ENCODE measurements around the gene SLC39A11. TPM values are rescaled to one million over a fixed set of nuclear protein-coding genes. Genes with fewer than 3 reads are reported as not detected.

SLC39A11 gene
- polyA plus RNA-seq, 1 of the 3 experiments (the other 2 are of a cell fraction): 23.5 TPM

GRCh38 chr17:72766761-72767356 lies 325.6 kb downstream of the SLC39A11 start:
- H3K9me3 ChIP-seq: no peaks in the 10 kb centered on the region
- no peak overlapping the region for H3K27ac ChIP-seq (ENCODE audit: low read depth in 2 of 2, low read length in 1 of 2)
- no peak overlapping the region for H3K9ac ChIP-seq
- no peaks in the 10 kb centered on the region for H3F3A ChIP-seq (replicated peaks; ENCODE audit: insufficient read depth)
- no peaks in the 10 kb centered on the region for H3K27me3 ChIP-seq (ENCODE audit: insufficient read depth)
- no peaks in the 10 kb centered on the region for H4K20me1 ChIP-seq (ENCODE audit: insufficient read depth)
- WGBS (ENCODE audit: low lambda C conversion rate): 67% methylated on average over 4 of the region's 4 CpGs
- H3K79me2 ChIP-seq (ENCODE audit: insufficient read depth): no peaks in the 10 kb centered on the region
- H2AFZ ChIP-seq (ENCODE audit: low read depth): no peak overlapping the region
- no peak for DNase-seq
- H3K4me3 ChIP-seq (ENCODE audit: low read depth in 2 of 2, low read length in 1 of 2): no peak overlapping the region
- H3K4me2 ChIP-seq: no peak overlapping the region
- TF ChIP-seq USF2 (IDR thresholded peaks at IDR 0.05; ENCODE audit: borderline replicate concordance, low read depth, low read length) (no peak), SIN3A (IDR thresholded peaks at IDR 0.05; ENCODE audit: borderline replicate concordance, low read depth, low read length) (no peak), SMC3 (IDR thresholded peaks at IDR 0.05; ENCODE audit: low read depth, low read length) (no peak), MAX (IDR thresholded peaks at IDR 0.05; ENCODE audit: low read depth) (no peak), MEF2A (IDR thresholded peaks at IDR 0.05; ENCODE audit: borderline replicate concordance, low read depth) (no peak), GATA2 (CRISPR knock-in tag; IDR thresholded peaks at IDR 0.05) (no peak), RCOR1 (IDR thresholded peaks at IDR 0.05; ENCODE audit: low read length) (no peak), EZH2phosphoT487 (IDR thresholded peaks at IDR 0.05; ENCODE audit: borderline replicate concordance, low read depth) (no peak), EP300 (IDR thresholded peaks at IDR 0.05; ENCODE audit: borderline replicate concordance in 1 of 2, low read depth in 1 of 2, low read length in 1 of 2) (no peak), TEAD4 (IDR thresholded peaks at IDR 0.05; ENCODE audit: borderline replicate concordance, insufficient read depth) (no peak), NRF1 (IDR thresholded peaks at IDR 0.05; ENCODE audit: low read depth, low read length) (no peak), IRF3 (IDR thresholded peaks at IDR 0.05; ENCODE audit: low read depth, low read length) (no peak), MXI1 (IDR thresholded peaks at IDR 0.05; ENCODE audit: low read depth, low read length) (no peak), FOXJ3 (CRISPR knock-in tag; IDR thresholded peaks at IDR 0.05) (no peak), JUND (IDR thresholded peaks at IDR 0.05) (no peak)
- no peaks in the 10 kb centered on the region for H3K36me3 ChIP-seq (replicated peaks in 1 of 2; ENCODE audit: control insufficient read depth in 1 of 2, insufficient read depth in 2 of 2, low read length in 1 of 2)
- ChIA-PET POLR2A (interaction anchor here (0.5 kb wide), 1 partner anchor 422 kb away, joined by 4 read pairs; no protein-coding TSS in a partner anchor), CTCF (interaction anchor here (1.0 to 3.9 kb wide), 7 partner anchors 12 to 389 kb away, joined by 3 to 21 read pairs (median 5); no protein-coding TSS in a partner anchor)
- H3K9me2 ChIP-seq: no peaks in the 10 kb centered on the region
- H3K4me1 ChIP-seq (ENCODE audit: control insufficient read depth in 1 of 2, insufficient read depth in 2 of 2, low read depth in 1 of 2, low read length in 1 of 2): peaks cover 0 to 12% of the 10 kb centered on the region in 2 experiments; a peak in 2 of 4 replicates
